ENCODE data around the gene PPM1J. TPM values are rescaled to one million over a fixed set of nuclear protein-coding genes. Genes with fewer than 3 reads are reported as not detected.

Gene PPM1J
- polyA plus RNA-seq, 4 donors, result 0.96 to 1.8 (median 1.3) TPM

Other genes with a start within 250 kb of the PPM1J start
- gene WNT2B, start 206.4 kb downstream of the PPM1J start, polyA plus RNA-seq (ENCODE audit: insufficient read length in 4 of 4), result 1 to 10 TPM; 1.9 to 4.8 (median 3.4) TPM
- 10 to 100 TPM; 26.0 to 33.4 (median 28.4) TPM for gene ST7L, start 96.2 kb downstream of the PPM1J start, polyA plus RNA-seq (ENCODE audit: insufficient read length in 4 of 4)
- gene CAPZA1, start 95.5 kb downstream of the PPM1J start, polyA plus RNA-seq (ENCODE audit: insufficient read length in 4 of 4), result 100 to 1,000 TPM; 125 to 145 (median 132) TPM
- gene MOV10, start 40.7 kb downstream of the PPM1J start, polyA plus RNA-seq (ENCODE audit: insufficient read length in 4 of 4), result 10 to 100 TPM; 60.8 to 87.7 (median 70.4) TPM
- 100 to 1,000 TPM; 201 to 253 (median 223) TPM for gene RHOC, start 8.2 kb downstream of the PPM1J start, polyA plus RNA-seq (ENCODE audit: insufficient read length in 4 of 4)
- 10 to 100 TPM; 53.5 to 65.0 (median 54.1) TPM for gene SLC16A1, start 240.9 kb upstream of the PPM1J start, polyA plus RNA-seq (ENCODE audit: insufficient read length in 4 of 4)